PC-9 (cell line): ENCODE results near the gene OR5D18. TPM values are rescaled to one million over a fixed set of nuclear protein-coding genes. Genes with fewer than 3 reads are reported as not detected.

Experiments used
- BruUV-seq: library from RNA; stranded (reverse); fragments of 400-500 nt; replicated peaks from 2 replicates; lab custom pipeline; 2021; lab: Mats Ljungman, UMichigan
- CTCF ChIA-PET: fragments of 300-600 bp; sonication (Branson Sonifier 250); formaldehyde crosslinking; loops from one replicate; lab custom pipeline; 2022; ENCODE audit warnings: antibody characterized with exemption; lab: Charles Lee
- POLR2A ChIA-PET: fragments of 300-600 bp; sonication (Branson Sonifier 250); formaldehyde crosslinking; loops from one replicate; lab custom pipeline; 2022; ENCODE audit warnings: antibody characterized with exemption; ENCODE audit not compliant: unreplicated experiment; lab: Charles Lee
- DNase-seq, 2 experiments: peaks; one replicate each; pipeline versions ENCODE4 v3.0.0 to v3.0.0-alpha.2; 2015 to 2022; ENCODE audit warnings: mixed read lengths in 1 of 2
- H2AFZ ChIP-seq: fragments of 200-600 bp; sonication (generic); 2 replicates; pipeline ENCODE4 v1.8.1; 2017; ENCODE audit warnings: antibody characterized with exemption
- H3F3A ChIP-seq: fragments of 200-600 bp; sonication (generic); 2 replicates; pipeline ENCODE4 v1.8.1; 2017; ENCODE audit warnings: antibody characterized with exemption, mild to moderate bottlenecking, low read depth; ENCODE audit not compliant: insufficient read depth
- H3K27ac ChIP-seq: fragments of 200-600 bp; sonication (generic); 2 replicates; pipeline ENCODE4 v1.6.1; 2016; ENCODE audit warnings: mixed run types
- H3K27me3 ChIP-seq: fragments of 200-600 bp; sonication (generic); 2 replicates; pipeline ENCODE4 v1.6.1; 2016; ENCODE audit warnings: low read depth, mixed run types; ENCODE audit not compliant: insufficient read depth
- H3K36me3 ChIP-seq: fragments of 200-600 bp; sonication (generic); 2 replicates; pipeline ENCODE4 v1.6.1; 2016; ENCODE audit warnings: low read depth, mixed run types
- H3K4me1 ChIP-seq: fragments of 200-600 bp; sonication (generic); replicated peaks from 2 replicates; pipeline ENCODE4 v1.6.1; 2016; ENCODE audit warnings: mixed run types; ENCODE audit not compliant: insufficient read depth
- H3K4me2 ChIP-seq: fragments of 200-600 bp; sonication (generic); 2 replicates; pipeline ENCODE4 v1.6.1; 2017; ENCODE audit warnings: mixed run types
- H3K4me3 ChIP-seq: fragments of 200-600 bp; sonication (generic); 2 replicates; pipeline ENCODE4 v1.6.1; 2016; ENCODE audit warnings: mixed run types
- H3K79me2 ChIP-seq: fragments of 200-600 bp; sonication (generic); 2 replicates; pipeline ENCODE4 v1.6.1; 2017; ENCODE audit warnings: low read depth, mixed run types
- H3K9me2 ChIP-seq: fragments of 200-600 bp; sonication (generic); 2 replicates; pipeline ENCODE4 v1.8.1; 2017; ENCODE audit warnings: mild to moderate bottlenecking; ENCODE audit not compliant: insufficient read depth
- H3K9me3 ChIP-seq: fragments of 200-600 bp; sonication (generic); 2 replicates; pipeline ENCODE4 v1.8.1; 2016; ENCODE audit warnings: low read depth; ENCODE audit not compliant: insufficient read depth
- H4K20me1 ChIP-seq: fragments of 200-600 bp; sonication (generic); 2 replicates; pipeline ENCODE4 v1.8.1; 2017; ENCODE audit not compliant: insufficient read depth
- EZH2 ChIP-seq: fragments of 200-600 bp; sonication (generic); IDR thresholded peaks from 2 replicates; pipeline ENCODE4 v1.8.0; 2017; ENCODE audit warnings: antibody characterized with exemption, low read depth
- intact Hi-C: fragments of 100-400 bp; cut with micrococcal nuclease; formaldehyde crosslinking; loops from one replicate; pipeline ENCODE4 v1.10.0; 2022; ENCODE audit not compliant: unreplicated experiment
- total RNA-seq: library from RNA; stranded (reverse); gene quantifications from 2 replicates; pipeline ENCODE4 v1.2.3, GENCODE V29; 2021
- TF ChIP-seq, protein P1 (sequence below): fragments of 200-600 bp; sonication (generic); conservative IDR thresholded peaks from 2 replicates; pipeline ENCODE4 v1.6.1; 2017; ENCODE audit warnings: mixed run types, antibody characterized with exemption, mild to moderate bottlenecking, moderate library complexity

OR5D18 gene
- total RNA-seq, 1 experiment from 2014 or later, result not detected

- Histone ChIP-seq H3K79me2 (no peaks in the 10 kb centered on the region), H3K4me3 (no peak overlapping the region), H3K27me3 (no peaks in the 10 kb centered on the region), H3F3A (no peaks in the 10 kb centered on the region), H2AFZ (no peak overlapping the region), H4K20me1 (no peaks in the 10 kb centered on the region), H3K4me2 (no peak overlapping the region), H3K9me2 (no peaks in the 10 kb centered on the region), H3K4me1 (no peaks in the 10 kb centered on the region), H3K36me3 (no peaks in the 10 kb centered on the region), H3K9me3 (no peaks in the 10 kb centered on the region), H3K27ac (no peak overlapping the region)
- TF ChIP-seq EZH2, result no peak
- TF ChIP-seq, protein P1, sequence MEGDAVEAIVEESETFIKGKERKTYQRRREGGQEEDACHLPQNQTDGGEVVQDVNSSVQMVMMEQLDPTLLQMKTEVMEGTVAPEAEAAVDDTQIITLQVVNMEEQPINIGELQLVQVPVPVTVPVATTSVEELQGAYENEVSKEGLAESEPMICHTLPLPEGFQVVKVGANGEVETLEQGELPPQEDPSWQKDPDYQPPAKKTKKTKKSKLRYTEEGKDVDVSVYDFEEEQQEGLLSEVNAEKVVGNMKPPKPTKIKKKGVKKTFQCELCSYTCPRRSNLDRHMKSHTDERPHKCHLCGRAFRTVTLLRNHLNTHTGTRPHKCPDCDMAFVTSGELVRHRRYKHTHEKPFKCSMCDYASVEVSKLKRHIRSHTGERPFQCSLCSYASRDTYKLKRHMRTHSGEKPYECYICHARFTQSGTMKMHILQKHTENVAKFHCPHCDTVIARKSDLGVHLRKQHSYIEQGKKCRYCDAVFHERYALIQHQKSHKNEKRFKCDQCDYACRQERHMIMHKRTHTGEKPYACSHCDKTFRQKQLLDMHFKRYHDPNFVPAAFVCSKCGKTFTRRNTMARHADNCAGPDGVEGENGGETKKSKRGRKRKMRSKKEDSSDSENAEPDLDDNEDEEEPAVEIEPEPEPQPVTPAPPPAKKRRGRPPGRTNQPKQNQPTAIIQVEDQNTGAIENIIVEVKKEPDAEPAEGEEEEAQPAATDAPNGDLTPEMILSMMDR, result no peak
- intact Hi-C loops, result no loop called here
- CTCF ChIA-PET, result no interaction called here
- POLR2A ChIA-PET, result no interaction called here
- BruUV-seq, result no TSS peak
- DNase-seq, result no peak
These were observed 26.1 kb upstream of the OR5D18 start for GRCh38 chr11:55793321-55793720.

GRCh38 chr11:55795256-55795655, 24.2 kb upstream of the OR5D18 start, which contains the start of gene OR5D14:
Gene OR5D14, plus strand, starts transcription at chr11:55795556. Its CDS starts 0 bp downstream, at chr11:55795556.
- no peak within 1 kb of the TSS for H3K4me3 ChIP-seq
- H4K20me1 ChIP-seq, result no peaks in the 10 kb centered on the region
- H3K9me3 ChIP-seq, result no peaks in the 10 kb centered on the region
- intact Hi-C loops, result no loop called here
- no peaks in the 10 kb centered on the region for H3K36me3 ChIP-seq
- H3K9me2 ChIP-seq, result no peaks in the 10 kb centered on the region
- H3K4me1 ChIP-seq, result no peaks in the 10 kb centered on the region
- no peak for DNase-seq
- H2AFZ ChIP-seq, result no peak within 1 kb of the TSS
- no peaks in the 10 kb centered on the region for H3K27me3 ChIP-seq
- H3K79me2 ChIP-seq, result no peaks in the 10 kb centered on the region
- no peaks in the 10 kb centered on the region for H3F3A ChIP-seq
- TF ChIP-seq, protein P1, result no peak
- no peak for TF ChIP-seq EZH2
- POLR2A ChIA-PET, result no interaction called here
- H3K4me2 ChIP-seq, result no peak within 1 kb of the TSS
- BruUV-seq, result no TSS peak
- no peak within 1 kb of the TSS for H3K27ac ChIP-seq
- CTCF ChIA-PET, result no interaction called here

DNA sequence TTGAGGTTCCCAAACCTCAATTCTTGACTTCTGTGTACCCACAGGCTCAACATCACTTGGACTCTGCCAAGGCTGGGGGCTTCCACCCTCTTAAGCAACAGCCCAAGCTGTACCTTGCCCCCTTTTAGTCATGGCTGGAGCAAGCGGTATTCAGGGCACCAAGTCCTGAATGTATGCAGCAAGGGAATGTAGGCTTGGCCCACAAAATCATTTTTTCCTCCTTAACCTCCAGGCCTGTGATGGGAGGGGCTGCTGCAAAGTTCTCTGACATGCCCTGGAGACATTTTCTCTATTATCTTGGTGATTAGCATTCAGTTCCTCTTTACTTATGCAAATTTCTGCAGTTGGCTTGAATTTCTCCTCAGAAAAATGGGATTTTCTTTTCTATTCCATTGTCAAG, 13.2 kb upstream of the OR5D18 start:
- Histone ChIP-seq H3K9me2 (no peaks in the 10 kb centered on the region), H4K20me1 (no peaks in the 10 kb centered on the region), H3K27me3 (no peaks in the 10 kb centered on the region), H3K27ac (no peak overlapping the region), H3K36me3 (no peaks in the 10 kb centered on the region), H3K79me2 (no peaks in the 10 kb centered on the region), H3F3A (no peaks in the 10 kb centered on the region), H2AFZ (no peak overlapping the region), H3K4me2 (no peak overlapping the region), H3K4me3 (no peak overlapping the region), H3K4me1 (no peaks in the 10 kb centered on the region), H3K9me3 (no peaks in the 10 kb centered on the region)
- TF ChIP-seq EZH2, result no peak
- TF ChIP-seq, protein P1, result no peak
- BruUV-seq, result no TSS peak
- POLR2A ChIA-PET, result no interaction called here
- CTCF ChIA-PET, result no interaction called here
- intact Hi-C loops, result no loop called here
- DNase-seq, result no peak
